ENCODE data around the gene ENTPD5.
"Not testable (repeated sequence)": the region's sequence is repeated elsewhere in the genome, so short reads cannot be mapped to it uniquely, and the experiment has no call there.

ENTPD5 gene

GRCh38 chr14:73998726-73999125, 20.4 kb downstream of the ENTPD5 start:
- no peak for DNase-seq

GRCh38 chr14:73997944-73998447, 21.1 kb downstream of the ENTPD5 start:
- no peak for DNase-seq

GRCh38 chr14:73997108-73997943, 21.8 kb downstream of the ENTPD5 start:
- DNase-seq = no peak

- DNase-seq = no peak
Observed at GRCh38 chr14:73996731-73997107, 22.4 kb downstream of the ENTPD5 start.

- no peak for DNase-seq
Observed at GRCh38 chr14:73995977-73996378, 23.1 kb downstream of the ENTPD5 start.

DNA sequence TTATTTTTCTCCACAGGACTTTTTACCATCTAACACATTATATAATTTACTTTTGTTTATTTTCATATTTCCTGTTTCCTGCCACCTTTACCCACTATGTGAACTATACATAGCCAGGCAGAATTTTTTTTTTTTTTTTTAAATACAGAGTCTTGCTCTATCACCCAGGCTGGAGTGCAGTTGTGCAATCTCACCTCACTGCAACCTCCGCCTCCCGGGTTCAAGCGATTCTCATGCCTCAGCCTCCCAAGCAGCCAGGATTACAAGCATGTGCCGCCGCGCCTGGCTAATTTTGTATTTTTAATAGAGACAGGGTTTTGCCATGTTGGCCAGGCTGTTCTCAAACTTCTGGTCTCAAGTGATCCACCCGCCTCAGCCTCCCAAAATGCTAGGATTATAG, 24.2 kb downstream of the ENTPD5 start:
- not testable (repeated sequence) for DNase-seq

DNA sequence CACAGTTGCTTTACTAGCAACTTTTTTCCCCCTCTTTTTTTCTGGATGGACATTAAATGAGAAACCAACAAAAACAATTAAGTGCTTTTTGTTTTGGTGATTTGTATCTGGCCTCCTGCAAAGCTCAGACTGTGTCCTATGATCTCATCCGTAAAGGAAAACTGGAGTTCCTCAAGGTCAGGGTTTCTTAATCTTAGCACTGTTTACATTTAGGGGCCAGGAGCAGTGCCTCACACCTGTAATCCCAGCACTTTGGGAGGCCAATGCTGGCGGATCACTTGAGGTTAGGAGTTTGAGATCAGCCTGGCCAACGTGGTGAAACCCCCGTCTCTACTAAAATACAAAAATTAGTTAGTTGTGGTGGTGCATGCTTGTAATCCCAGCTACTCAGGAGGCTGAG, 28.0 kb downstream of the ENTPD5 start:
- no peak for DNase-seq

DNA sequence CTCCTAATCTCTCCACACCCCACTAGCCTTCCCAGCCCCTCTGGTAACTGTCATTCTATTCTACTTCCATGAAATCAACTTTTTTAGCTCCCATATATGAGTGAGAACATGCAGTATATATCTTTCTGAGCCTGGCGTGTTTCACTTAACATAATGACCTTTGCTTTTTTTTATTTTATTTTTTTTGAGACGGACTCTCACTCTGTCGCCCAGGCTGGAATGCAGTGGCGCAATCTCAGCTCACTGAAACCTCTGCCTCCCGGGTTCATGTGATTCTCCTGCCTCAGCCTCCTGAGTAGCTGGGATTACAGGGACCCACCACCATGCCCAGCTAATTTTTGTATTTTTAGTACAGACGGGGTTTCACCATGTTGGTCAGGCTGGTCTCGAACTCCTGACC, 30.4 kb downstream of the ENTPD5 start:
- not testable (repeated sequence) for DNase-seq

DNA sequence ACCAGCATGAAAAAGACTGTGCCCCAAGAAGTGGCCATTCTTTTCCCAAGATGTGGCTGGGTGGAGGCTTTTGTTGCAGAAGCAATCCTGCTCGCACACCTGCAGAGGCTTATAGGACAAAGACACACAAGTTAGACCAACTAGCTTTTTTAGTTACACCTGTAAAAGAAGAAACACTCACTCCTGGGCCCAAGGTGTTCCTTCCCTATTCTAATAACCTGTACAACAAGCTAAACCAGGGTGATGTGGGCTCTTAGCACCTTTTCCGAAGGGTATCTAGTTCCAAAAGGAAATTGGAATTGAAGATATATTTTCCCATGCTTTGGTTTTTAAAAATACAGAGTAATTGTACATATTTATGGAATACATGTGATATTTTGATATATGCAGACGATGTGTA, 31.0 kb downstream of the ENTPD5 start:
- no peak for DNase-seq

- DNase-seq = no peak
Observed at GRCh38 chr14:73977896-73978295, 41.2 kb downstream of the ENTPD5 start.

DNA sequence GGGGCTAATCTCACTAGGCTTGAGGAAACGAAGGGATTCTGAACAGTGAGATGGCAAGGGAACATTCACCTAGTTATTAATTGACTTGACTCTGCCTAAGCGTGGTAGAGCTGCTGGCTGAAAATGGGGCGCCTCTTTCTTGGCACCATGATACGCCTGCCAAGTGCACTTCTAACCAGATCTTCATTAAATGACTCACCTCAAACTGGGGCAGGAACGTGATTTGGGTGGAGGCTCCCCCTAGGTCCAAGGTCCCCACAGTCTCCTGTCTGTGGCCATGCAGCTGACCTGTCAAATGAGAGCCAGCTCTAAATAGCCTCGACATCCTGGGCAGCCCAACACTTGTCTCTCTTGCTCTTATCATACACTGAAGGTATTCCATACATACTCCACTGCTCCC, 43.0 kb downstream of the ENTPD5 start:
- no peak for DNase-seq

DNA sequence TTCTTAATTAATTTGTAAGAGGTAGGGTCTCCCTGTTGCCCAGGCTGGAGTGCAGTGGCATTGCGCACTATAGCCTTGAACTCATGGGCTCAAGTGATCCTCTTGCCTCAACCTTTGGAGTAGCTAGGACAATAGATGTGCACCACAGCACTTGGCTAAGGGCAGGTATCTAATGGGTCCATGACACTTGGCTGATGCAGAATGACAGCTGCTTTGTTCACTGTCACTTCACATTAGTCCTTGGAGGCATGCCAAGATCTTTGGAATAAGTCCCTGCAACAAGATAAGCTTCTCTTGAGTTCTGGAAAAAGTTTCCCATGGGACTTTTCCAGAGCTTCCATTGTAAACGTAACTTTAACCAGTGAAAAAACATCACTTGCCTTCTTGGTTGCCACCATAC, 45.6 kb downstream of the ENTPD5 start:
- DNase-seq = no peak

- DNase-seq = no peak
Observed at GRCh38 chr14:73968885-73969284, 50.2 kb downstream of the ENTPD5 start.

GRCh38 chr14:73965216-73965615, 53.9 kb downstream of the ENTPD5 start:
- no peak for DNase-seq

DNA sequence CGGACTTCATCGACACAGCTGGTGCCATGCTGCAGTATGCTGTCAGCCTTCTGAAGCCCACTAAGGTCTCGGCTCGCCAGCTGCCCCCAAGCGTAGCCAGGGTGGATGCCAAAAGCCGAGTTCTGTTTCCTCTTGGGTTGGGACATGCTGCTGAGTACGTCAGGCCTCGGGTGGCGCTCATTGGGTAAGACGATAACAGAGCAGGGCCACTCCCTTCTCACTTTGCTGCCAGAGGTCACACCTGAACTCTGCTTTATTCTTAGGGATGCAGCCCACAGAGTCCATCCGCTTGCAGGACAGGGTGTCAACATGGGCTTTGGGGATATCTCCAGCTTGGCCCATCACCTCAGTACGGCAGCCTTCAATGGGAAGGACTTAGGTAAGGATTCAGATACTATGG, 57.9 kb downstream of the ENTPD5 start:
- DNase-seq = no peak

DNA sequence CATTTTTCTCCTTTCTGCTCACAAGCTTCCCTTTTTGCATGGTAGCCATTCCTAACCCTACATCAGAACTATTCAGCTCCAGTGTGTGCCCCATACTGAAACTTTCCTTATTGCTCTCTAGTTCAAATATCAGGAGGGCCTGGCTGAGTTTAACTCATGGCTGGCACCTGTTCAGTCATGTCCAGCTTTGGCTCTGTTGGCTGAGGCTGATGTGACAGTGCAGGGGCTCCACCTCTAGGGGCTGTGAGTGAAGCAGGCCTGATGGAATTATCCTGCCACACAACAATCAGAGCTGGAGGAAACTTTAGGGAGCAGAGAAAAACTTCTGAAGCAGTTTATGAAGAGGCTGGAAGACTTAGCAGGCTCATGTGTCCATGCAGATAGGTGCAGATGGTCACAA, 60.5 kb downstream of the ENTPD5 start:
- no peak for DNase-seq

DNA sequence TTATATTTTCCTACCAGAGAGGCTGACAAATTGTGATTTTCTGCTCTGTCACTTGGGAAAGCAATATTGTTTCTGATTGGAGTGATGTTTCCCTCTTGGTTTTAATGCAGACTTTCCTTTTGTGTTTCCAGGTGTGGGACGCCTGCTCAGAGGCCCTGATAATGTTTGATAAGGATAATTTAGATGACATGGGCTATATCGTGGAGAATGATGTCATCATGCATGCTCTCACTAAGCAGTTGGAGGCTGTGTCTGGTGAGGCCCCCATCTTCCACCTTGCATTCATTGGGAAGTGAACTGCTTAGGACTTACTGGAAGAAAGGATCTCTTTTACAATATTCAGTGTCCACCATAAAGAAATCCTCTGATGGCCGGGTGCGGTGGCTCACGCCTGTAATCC, 63.4 kb downstream of the ENTPD5 start:
- no peak for DNase-seq

GRCh38 chr14:73953731-73954130, 65.4 kb downstream of the ENTPD5 start:
- no peak for DNase-seq

GRCh38 chr14:73949752-73950734, 69.0 kb downstream of the ENTPD5 start, which contains the start of the genes COQ6 and FAM161B:
COQ6 (plus strand) TSS chr14:73950302; CDS start chr14:73950333, 31 bp downstream.
FAM161B (minus strand) TSS chr14:73950094; CDS start chr14:73950026, 68 bp downstream.
- peak; percentile 93 to 94 for DNase-seq

DNA sequence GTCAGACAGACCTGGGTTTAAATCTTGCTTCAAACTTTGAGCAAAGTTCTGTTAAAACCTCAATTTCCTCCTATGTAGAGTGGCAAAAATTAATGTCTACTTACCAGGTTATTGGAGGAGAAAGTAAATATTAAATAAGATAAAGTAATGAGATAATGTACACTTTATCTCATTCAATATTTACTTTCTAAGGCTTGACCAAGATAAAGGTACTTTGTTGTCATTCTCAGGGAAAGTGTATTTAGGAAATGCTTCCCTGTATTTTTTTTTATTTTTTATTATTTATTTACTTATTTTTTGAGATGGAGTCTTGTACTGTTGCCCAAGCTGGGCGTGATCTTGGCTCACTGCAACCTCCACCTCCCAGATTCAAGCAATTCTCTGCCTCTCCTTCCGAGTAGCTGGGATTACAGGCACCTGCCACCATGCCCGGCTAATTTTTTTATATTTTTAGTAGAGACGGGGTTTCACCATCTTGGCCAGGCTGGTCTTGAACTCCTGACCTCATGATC, 73.9 kb downstream of the ENTPD5 start:
- no peak for DNase-seq

GRCh38 chr14:73944432-73945158, 74.5 kb downstream of the ENTPD5 start:
- DNase-seq = no peak

GRCh38 chr14:73943083-73943482, 76.0 kb downstream of the ENTPD5 start:
- peak in 1 of 2 donors; percentile 36 for DNase-seq

Measured in CD4-positive, alpha-beta T cell treated with Interleukin-1 beta for 1 hour (primary cell).